Measurements from ENCODE around the gene RHBDL2. TPM values are rescaled to one million over a fixed set of nuclear protein-coding genes. Genes with fewer than 3 reads are reported as not detected.

Gene RHBDL2
- total and polyA plus RNA-seq, 2 of the 4 experiments (the other 2 are of a cell fraction) = 0.36 to 0.38 TPM

GRCh38 chr1:38848071-38848470 lies 93.6 kb downstream of the RHBDL2 start:
- intact Hi-C loops (cut with micrococcal nuclease) = no loop called here
- WGBS, 2 experiments (ENCODE audit: extremely low coverage in 2 of 2, insufficient read length in 1 of 2) = no CpG with 5 or more reads among the region's 1 CpG
- H3K9me1 ChIP-seq (ENCODE audit: insufficient read depth, low read length) = no peaks in the 10 kb centered on the region
- ChIA-PET CTCF (no interaction called here), POLR2A (ENCODE audit: unreplicated experiment) (no interaction called here)
- no peak overlapping the region for H4K5ac ChIP-seq (ENCODE audit: low read depth, low read length)
- dilution Hi-C loops (cut with HindIII; ENCODE audit: low sequenced_read_pairs, unreplicated experiment) = no loop called here
- in situ Hi-C loops (cut with MboI; ENCODE audit: low sequenced_read_pairs) = no loop called here
- H4K8ac ChIP-seq (ENCODE audit: low read depth in 2 of 2, low read length in 2 of 2) = no peak overlapping the region
- no peak overlapping the region for H3K27ac ChIP-seq (ENCODE audit: insufficient read depth, low read length)
- no peaks in the 10 kb centered on the region for H3K4me1 ChIP-seq (ENCODE audit: control insufficient read depth, insufficient read depth, low read length)
- H2AK5ac ChIP-seq (ENCODE audit: low read depth, low read length) = no peak overlapping the region
- no peak overlapping the region for H2BK5ac ChIP-seq (ENCODE audit: low read depth, low read length, poor library complexity, severe bottlenecking)
- no peak overlapping the region for H3K9ac ChIP-seq (ENCODE audit: low read depth, low read length)
- H2BK20ac ChIP-seq (ENCODE audit: low read depth, low read length) = no peak overlapping the region
- no peak overlapping the region for H2AK9ac ChIP-seq (replicated peaks; ENCODE audit: low read depth, low read length, poor library complexity)
- no peak overlapping the region for H2BK15ac ChIP-seq (ENCODE audit: low read depth, low read length)
- DNase-seq (no peak), ATAC-seq (ENCODE audit: low read depth) (no peak)
- H3K56ac ChIP-seq (ENCODE audit: extremely low read depth, insufficient read depth, low read length) = no peak overlapping the region
- no peak for TF ChIP-seq MAZ (IDR thresholded peaks at IDR 0.05; ENCODE audit: borderline replicate concordance, low read depth, low read length)
- no peak for TF ChIP-seq SMC3 (IDR thresholded peaks at IDR 0.05; ENCODE audit: low read depth, low read length)
- TF ChIP-seq CHD1 (IDR thresholded peaks at IDR 0.05; ENCODE audit: low read depth, low read length) = no peak
- no peak for TF ChIP-seq RFX5 (IDR thresholded peaks at IDR 0.05; ENCODE audit: low read depth, low read length)
- TF ChIP-seq POLR2A (IDR thresholded peaks at IDR 0.05; ENCODE audit: low read depth, low read length) = no peak
- TF ChIP-seq CEBPB (IDR thresholded peaks at IDR 0.05; ENCODE audit: low read depth, low read length) = no peak
- TF ChIP-seq RAD21 (IDR thresholded peaks at IDR 0.05; ENCODE audit: low read length) = no peak
- no peak for TF ChIP-seq MXI1 (IDR thresholded peaks at IDR 0.05; ENCODE audit: borderline replicate concordance, low read depth, low read length)
- TF ChIP-seq FOS (IDR thresholded peaks at IDR 0.05; ENCODE audit: low read depth, low read length) = no peak
- TF ChIP-seq RCOR1 (IDR thresholded peaks at IDR 0.05; ENCODE audit: insufficient replicate concordance, low read length) = no peak
- TF ChIP-seq CTCF (conservative IDR thresholded peaks at IDR 0.05; ENCODE audit: low read depth, low read length) = no peak
- no peak for TF ChIP-seq USF2 (IDR thresholded peaks at IDR 0.05; ENCODE audit: low read depth, low read length)
- TF ChIP-seq ELK1 (IDR thresholded peaks at IDR 0.05; ENCODE audit: borderline replicate concordance, low read depth, low read length) = no peak
- TF ChIP-seq MAFK (IDR thresholded peaks at IDR 0.05; ENCODE audit: low read depth, low read length) = no peak
- no peak for TF ChIP-seq BHLHE40 (IDR thresholded peaks at IDR 0.05; ENCODE audit: low read depth, low read length)
- TF ChIP-seq NFE2L2 (IDR thresholded peaks at IDR 0.05; ENCODE audit: low read depth, low read length) = no peak
- no peak overlapping the region for H4K91ac ChIP-seq (ENCODE audit: insufficient read depth, low read depth, low read length)
- no peak overlapping the region for H2BK120ac ChIP-seq (ENCODE audit: low read depth, low read length)
- H3K4ac ChIP-seq (ENCODE audit: low read depth, low read length) = no peak overlapping the region
- no peaks in the 10 kb centered on the region; the same call in 1 of the 2 replicates for H4K20me1 ChIP-seq (ENCODE audit: insufficient read depth, low read length)
- H3K36me3 ChIP-seq (ENCODE audit: control insufficient read depth, insufficient read depth, low read length) = peaks cover 32% of the 10 kb centered on the region
- BruUV-seq (replicated peaks) = no TSS peak
- no peak overlapping the region for H2AFZ ChIP-seq (replicated peaks; ENCODE audit: low read length, poor library complexity)
- no peaks in the 10 kb centered on the region for H3K9me3 ChIP-seq (ENCODE audit: control insufficient read depth, insufficient read depth, low read length)
- no peak overlapping the region for H3K4me3 ChIP-seq (ENCODE audit: insufficient read depth, low read depth, low read length)
- no peak overlapping the region for H3K23ac ChIP-seq (ENCODE audit: low read depth, low read length)
- H3K18ac ChIP-seq (ENCODE audit: low read depth, low read length) = no peak overlapping the region
- no peak overlapping the region for H3K4me2 ChIP-seq (ENCODE audit: low read depth, low read length)
- no peaks in the 10 kb centered on the region for H3K27me3 ChIP-seq (ENCODE audit: control insufficient read depth, insufficient read depth, low read length)
- H3K14ac ChIP-seq (replicated peaks; ENCODE audit: low read depth, low read length) = no peak overlapping the region
- peaks cover under 1 to 12% of the 10 kb centered on the region in 2 experiments; a peak in 2 of 4 replicates for H3K79me1 ChIP-seq (ENCODE audit: low read depth in 1 of 2, low read length in 2 of 2)

Measured in IMR-90 (cell line).